GM19025 (cell line): ENCODE results near the gene PRR18.

Experiments
- ATAC-seq: cut with Tn5 transposase; IDR thresholded peaks from one replicate; pipeline ENCODE4 v1.9.1; 2021; ENCODE audit warnings: mild to moderate bottlenecking, low read depth, moderate library complexity; ENCODE audit not compliant: unreplicated experiment

The PRR18 gene

GRCh38 chr6:166335378-166336302 lies 27.4 kb upstream of the PRR18 start:
- peak; percentile 57 for ATAC-seq

DNA sequence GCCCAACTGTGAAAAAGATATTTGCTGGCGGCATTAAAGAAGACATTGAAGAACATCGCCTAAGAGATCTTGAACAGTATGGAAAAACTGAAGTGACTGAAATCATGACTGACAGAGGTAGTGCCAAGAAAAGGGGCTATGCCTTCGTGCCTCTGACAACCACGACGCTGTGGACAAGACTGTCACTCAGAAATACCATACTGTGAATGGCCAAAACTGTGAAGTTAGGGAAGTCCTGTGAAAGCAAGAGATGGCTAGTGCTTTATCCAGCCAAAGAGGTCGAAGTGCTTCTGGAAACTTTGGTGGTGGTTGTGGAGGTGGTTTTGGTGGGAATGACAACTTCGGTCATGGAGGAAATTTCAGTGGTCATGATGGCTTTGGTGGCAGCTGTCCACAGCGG lies 26.7 kb upstream of the PRR18 start:
- no peak for ATAC-seq

GRCh38 chr6:166333172-166333995 lies 25.2 kb upstream of the PRR18 start:
- peak; percentile 55 for ATAC-seq

- no peak for ATAC-seq
These were observed 23.6 kb upstream of the PRR18 start for GRCh38 chr6:166331503-166332415.

DNA sequence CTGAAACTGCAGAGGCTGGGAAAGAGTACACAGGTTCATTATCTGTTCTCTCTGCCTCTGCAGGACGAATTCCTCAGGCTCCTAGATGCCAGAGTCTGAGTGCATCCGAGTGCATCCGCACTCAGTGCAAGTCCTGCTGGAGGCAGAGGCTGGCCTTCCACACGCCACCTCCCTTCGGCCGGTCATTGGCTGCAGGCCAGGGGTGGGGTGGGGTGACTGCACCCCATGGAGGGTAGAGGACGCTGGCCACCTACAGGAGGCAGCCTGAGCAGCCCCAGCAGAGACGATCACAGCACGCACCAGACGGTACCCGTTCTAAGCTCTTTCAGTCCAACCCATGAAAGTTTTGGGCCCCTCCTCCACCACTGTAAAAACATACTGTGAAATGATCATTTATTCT lies 22.4 kb upstream of the PRR18 start:
- ATAC-seq = no peak

DNA sequence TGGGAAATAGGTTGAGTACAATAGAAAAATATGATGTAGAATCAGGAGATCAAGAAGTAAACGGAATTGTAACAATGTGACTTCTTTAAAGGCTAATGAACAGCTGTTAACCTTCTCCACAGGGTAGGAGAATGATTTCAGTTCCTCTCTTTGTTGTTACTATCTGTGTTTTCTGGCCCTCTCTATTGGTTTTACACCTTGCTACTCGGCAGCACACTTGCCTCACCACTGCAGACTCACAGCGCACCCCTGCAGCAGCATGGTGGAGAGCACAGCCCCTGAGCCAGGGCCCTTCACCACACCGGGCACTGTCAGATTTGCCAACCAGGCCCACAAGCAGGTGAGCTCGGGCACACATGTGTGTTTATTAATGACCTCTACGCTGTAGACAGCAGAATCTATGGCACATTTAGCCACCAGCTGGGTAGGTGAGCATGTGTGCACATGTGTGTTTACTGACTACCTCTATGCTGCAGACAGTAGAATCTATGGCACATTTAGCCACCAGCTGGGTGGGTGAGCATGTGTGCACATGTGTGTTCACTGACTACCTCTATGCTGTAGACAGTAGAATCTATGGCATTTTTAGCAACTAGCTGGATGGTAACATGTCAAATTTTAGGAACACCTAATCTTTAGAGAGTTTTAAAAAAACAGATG lies 17.3 kb upstream of the PRR18 start:
- ATAC-seq = peak; percentile 57

- ATAC-seq = no peak
These were observed 15.2 kb upstream of the PRR18 start for GRCh38 chr6:166323395-166323794.

DNA sequence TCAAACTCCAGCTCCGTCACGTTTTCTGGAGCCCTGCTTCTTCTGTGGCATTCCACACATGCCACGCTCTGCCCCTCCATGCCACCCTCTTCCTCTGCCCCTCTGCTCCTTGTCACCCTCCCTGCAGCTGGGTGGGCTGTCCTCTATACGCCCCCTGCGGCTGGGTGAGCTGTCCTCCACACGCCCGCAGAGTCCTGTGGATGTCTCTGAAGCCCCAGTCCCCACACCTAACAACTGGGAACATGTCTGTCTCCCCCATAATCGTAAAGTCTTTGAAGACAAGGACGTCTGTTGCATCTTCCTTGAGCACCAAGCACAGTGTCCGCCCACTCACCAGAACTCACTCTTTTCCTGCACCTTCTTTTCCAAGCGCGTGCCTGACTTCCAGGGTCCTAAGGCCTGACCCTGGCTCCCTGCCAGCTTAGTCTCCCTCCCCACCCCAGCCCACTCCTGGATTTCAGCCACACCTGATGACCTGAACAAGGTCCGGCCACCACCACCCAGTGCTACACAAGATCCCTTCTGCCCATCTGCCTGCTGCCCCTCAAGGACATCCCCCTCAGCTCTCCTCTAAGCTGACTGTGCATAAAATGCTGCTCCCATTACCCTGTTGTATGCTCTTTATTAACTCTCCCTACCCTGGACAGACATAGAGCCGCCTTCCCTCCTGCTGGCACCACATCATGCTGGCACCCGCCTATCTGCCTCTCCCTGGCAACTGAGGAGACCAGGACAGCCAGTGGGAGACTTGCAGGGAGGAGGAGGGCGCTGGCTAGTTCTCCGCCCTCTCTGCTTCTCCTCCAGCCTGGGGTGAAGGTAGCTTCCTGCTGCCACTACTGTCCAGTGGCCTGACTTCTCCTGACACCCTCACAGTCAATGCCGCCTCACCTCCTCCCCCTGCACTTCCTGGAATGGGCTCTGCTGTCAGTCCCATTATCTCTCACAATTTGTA lies 10.7 kb upstream of the PRR18 start:
- ATAC-seq = no peak

DNA sequence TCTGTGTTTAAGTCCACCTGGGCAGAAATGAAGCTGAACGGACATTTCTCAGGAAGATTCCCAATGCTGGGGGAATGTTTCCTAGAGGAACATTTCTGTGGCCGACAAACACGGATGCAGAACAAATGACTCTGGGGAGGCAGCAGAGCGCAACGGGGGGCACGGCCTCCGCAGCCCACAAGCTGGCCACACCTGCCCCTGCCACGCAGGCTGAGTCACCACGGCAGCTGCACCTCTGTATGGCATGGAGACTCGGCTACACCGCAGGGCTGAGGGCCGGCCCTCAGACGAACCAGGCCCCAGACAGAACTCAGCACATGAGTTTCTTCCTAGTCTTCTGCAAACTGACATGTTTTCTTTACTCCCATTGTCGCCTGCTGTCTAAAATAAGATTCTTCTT lies 10.0 kb upstream of the PRR18 start:
- ATAC-seq = no peak

DNA sequence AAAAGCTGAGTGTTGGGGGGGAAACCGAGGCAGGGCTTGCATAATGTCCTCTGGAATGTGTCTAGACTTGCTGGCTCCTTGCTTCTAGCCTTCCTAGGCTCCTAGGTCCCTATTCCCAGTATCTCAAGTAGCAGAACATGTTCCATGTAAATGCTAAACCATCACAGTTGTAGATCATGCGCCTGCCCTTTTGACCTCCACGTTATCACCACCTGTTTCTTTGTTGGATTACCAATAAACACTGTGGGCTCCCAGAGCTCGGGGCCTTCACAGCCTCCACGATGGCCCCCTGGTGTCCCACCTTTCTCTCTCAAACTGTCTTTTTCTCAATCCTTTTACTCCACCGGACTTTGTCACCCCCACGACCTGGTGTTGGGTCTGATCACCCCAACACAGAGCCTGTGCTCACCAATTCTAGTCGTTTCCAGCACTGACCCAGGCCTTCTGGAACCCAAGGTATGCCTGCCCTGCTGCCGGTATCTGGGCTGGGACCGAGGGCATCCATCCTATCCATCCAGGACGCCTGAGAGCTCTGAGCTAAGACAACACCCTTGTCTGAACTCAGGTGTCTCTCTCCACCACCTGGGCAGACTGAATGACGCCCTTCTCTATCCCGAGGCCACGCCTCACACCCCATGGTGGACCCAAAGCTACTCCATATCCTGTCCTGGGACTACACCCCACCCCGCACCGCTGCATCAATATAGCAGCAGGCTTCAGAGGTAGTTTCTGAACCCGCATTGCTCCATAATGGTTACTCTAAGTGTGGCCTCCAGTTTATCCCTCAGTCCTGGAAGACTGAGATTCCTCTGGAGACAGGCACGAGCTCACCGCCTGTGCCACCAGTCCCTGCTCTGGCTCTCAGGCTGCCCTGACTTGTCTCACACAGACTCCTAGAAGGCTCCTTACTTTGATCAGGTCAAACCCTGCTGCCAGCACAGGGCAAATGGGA lies 9.3 kb upstream of the PRR18 start:
- no peak for ATAC-seq

DNA sequence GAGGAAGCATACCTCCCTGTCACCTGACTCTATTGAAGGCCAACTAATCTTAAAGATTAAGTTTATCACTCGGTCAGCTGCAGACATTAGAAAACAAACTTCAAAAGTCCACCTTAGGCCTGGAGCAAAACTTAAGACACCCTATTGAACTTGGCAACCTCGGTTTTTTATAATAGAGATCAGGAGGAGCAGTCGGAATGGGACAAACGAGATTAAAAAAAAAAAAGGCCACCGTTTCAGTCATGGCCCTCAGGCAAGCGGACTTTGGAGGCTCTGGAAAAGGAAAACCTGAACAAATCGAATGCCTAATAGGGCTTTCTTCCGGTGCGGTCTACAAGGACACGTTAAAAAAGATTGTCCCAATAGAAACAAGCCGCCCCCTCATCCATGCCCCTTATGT lies 7.2 kb upstream of the PRR18 start:
- no peak for ATAC-seq

- ATAC-seq = no peak
These were observed 6.3 kb upstream of the PRR18 start for GRCh38 chr6:166314454-166314853.

- ATAC-seq = no peak
These were observed 5.3 kb upstream of the PRR18 start for GRCh38 chr6:166313255-166314070.

GRCh38 chr6:166312832-166313231 lies 4.6 kb upstream of the PRR18 start:
- no peak for ATAC-seq

- no peak for ATAC-seq
These were observed 2.4 kb upstream of the PRR18 start for GRCh38 chr6:166310634-166311033.

- ATAC-seq = no peak
These were observed 1.8 kb upstream of the PRR18 start for GRCh38 chr6:166309977-166310376.
